ENCODE results near the gene NECTIN1. TPM values are rescaled to one million over a fixed set of nuclear protein-coding genes. Genes with fewer than 3 reads are reported as not detected.
A peak's percentile ranks its signal among the peaks of the same experiment; 100 is the strongest.

NECTIN1 gene
- total RNA-seq, 2 experiments from 2014 or later, result 0.53 to 0.98 TPM

DNA sequence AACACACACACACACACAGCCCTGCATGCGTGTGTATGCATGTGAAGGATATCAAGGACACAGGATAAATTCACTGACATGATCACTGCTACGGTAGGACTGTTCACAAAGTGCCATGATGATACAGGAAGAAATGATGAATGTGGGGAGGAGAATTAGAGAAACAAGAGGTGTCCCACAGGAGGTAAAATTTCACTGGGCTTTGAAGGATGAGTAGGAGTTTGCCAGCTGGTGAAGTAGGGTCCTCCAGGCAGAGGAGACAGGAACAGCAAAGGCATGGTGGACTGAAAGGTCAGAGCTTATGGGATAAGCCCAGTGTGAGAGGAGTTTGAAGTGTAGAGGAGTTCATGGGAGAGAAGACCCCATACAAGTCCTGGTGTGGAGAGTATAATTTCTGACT lies 18.6 kb downstream of the NECTIN1 start:
- Mint-ChIP-seq H3K4me1 (peaks cover 5% of the 10 kb centered on the region), H3K27ac (no peak overlapping the region), H3K27me3 (peaks cover 48% of the 10 kb centered on the region), H3K9me3 (ENCODE audit: low read depth) (no peaks in the 10 kb centered on the region), H3K36me3 (no peaks in the 10 kb centered on the region), H3K4me3 (no peak overlapping the region)
- DNase-seq (no peak), ATAC-seq (no peak)
- CTCF ChIA-PET, result interaction anchor here (0.6 to 1.3 kb wide), 2 partner anchors 19 to 37 kb away, joined by 3 read pairs; no protein-coding TSS in a partner anchor

DNA sequence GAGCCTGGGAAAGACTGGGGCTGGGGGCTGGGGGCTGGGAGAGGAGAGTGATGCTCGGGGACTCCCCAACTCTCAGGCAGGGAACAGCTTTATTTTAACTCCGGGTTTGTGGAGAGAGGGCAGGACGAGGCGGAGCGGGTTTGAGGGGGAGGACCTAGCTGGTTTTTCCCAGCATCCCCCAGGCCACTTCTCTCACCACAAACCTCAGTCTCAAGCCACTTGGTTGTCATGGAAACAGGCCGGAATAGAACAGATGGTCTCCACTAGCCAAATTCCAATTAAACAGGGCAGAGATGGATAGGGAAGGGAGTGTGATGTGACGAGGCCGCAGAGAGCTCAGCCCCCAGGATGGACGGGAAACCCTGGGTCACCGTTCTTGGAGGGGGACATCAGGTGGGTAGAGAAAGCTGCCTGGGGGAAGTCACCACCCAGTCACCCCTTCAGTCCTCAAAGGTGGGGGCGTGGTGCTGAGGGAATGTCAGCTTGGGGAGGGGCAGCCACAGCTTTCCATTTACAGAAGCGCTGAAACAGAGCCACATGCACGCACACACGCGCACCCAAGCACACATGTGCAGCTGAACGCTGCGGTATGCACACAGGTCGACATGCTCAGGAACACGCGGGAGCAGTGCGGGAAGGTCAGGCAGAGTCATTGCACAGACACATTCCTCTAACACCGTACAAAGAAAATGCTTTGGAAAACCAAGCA lies 19.2 kb downstream of the NECTIN1 start:
- ATAC-seq, result no peak
- H3K27me3 Mint-ChIP-seq, result peaks cover 48% of the 10 kb centered on the region
- DNase-seq, result no peak
- no peaks in the 10 kb centered on the region for H3K36me3 Mint-ChIP-seq
- H3K27ac Mint-ChIP-seq, result no peak overlapping the region
- no peaks in the 10 kb centered on the region for H3K9me3 Mint-ChIP-seq (ENCODE audit: low read depth)
- no peak overlapping the region for H3K4me3 Mint-ChIP-seq
- CTCF ChIA-PET, result interaction anchor here (0.6 to 1.3 kb wide), 3 partner anchors 17 to 36 kb away, joined by 3 to 4 read pairs (median 3); no protein-coding TSS in a partner anchor
- peaks cover 5% of the 10 kb centered on the region for H3K4me1 Mint-ChIP-seq

DNA sequence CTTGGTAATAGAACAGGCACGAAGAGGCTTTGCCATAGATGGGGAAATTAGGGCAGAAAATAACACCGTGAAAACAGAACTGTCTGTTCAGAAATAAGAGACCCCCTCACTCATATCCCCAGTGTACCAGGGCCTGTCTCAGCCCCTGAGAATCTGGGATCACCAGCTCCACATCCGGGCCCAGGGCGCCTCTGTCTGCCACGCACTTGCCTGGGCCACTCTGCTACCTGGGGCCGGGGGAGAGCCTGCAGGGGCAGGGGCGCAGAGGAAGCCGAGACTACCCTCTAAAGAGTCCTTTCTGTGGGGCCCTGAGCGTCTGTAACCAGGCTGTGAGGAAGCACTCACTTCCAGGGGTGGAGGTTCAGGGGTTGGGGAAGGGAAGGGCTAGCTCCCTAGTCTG lies 19.8 kb downstream of the NECTIN1 start:
- Mint-ChIP-seq H3K27ac (no peak overlapping the region), H3K4me3 (no peak overlapping the region), H3K36me3 (no peaks in the 10 kb centered on the region), H3K4me1 (peaks cover 5% of the 10 kb centered on the region), H3K27me3 (peaks cover 48% of the 10 kb centered on the region), H3K9me3 (ENCODE audit: low read depth) (no peaks in the 10 kb centered on the region)
- ATAC-seq, result no peak
- CTCF ChIA-PET, result interaction anchor here (1.1 to 2.0 kb wide), 3 partner anchors 16 to 36 kb away, joined by 3 to 7 read pairs (median 4); partner anchors contain the start of gene NECTIN1
- no peak for DNase-seq

DNA sequence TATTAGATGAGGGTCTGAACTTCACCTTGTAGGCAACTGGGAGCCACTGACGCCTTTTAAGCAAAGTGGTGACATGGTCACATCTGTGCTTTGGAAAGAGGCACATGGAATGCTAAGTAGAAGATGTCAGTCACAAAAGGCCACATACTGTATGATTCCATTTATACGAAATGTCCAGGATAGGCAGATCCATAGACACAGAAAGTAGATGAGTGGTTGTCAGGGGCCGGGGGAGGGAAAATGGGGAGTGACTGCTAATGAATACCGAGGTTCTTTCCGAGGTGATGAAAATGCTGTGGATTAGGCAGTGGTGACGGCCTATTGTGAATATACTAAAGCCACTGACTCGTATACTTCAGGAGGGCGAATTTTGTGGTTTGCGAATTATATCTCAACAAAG lies 20.6 kb downstream of the NECTIN1 start:
- no peak for ATAC-seq
- Mint-ChIP-seq H3K9me3 (ENCODE audit: low read depth) (no peaks in the 10 kb centered on the region), H3K27ac (no peak overlapping the region), H3K4me3 (no peak overlapping the region), H3K4me1 (peaks cover 5% of the 10 kb centered on the region), H3K27me3 (peaks cover 48% of the 10 kb centered on the region), H3K36me3 (no peaks in the 10 kb centered on the region)
- DNase-seq, result no peak
- CTCF ChIA-PET, result interaction anchor here (2.0 kb wide), 1 partner anchor 21 kb away, joined by 7 read pairs; the partner anchor contains the start of gene NECTIN1

DNA sequence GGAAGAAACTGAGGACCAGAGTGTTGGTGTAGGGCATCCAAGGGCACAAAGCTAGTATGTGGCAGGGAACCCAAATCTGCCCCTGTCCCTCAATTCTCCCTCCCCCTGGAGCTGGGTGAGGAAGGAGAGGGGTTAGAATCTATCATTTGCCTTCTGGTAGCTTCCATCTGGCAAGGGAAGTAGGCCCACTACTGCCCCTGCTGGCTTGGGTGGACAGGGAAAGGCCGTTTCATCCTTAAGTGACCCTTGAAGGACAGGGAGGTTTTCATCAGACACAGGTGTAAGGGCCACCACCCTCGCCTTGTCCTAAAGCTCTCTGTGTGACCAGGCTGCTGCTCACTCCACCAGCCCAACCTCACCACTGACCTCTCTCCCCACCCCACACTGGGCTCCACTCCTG lies 22.1 kb downstream of the NECTIN1 start:
- CTCF ChIA-PET, result interaction anchor here (1.1 kb wide), 1 partner anchor 23 kb away, joined by 3 read pairs; no protein-coding TSS in a partner anchor
- H3K4me3 Mint-ChIP-seq, result no peak overlapping the region
- peaks cover 5% of the 10 kb centered on the region for H3K4me1 Mint-ChIP-seq
- H3K36me3 Mint-ChIP-seq, result no peaks in the 10 kb centered on the region
- DNase-seq (no peak), ATAC-seq (peak; percentile 16)
- H3K27ac Mint-ChIP-seq, result no peak overlapping the region
- peaks cover 40% of the 10 kb centered on the region for H3K27me3 Mint-ChIP-seq
- no peaks in the 10 kb centered on the region for H3K9me3 Mint-ChIP-seq (ENCODE audit: low read depth)

DNA sequence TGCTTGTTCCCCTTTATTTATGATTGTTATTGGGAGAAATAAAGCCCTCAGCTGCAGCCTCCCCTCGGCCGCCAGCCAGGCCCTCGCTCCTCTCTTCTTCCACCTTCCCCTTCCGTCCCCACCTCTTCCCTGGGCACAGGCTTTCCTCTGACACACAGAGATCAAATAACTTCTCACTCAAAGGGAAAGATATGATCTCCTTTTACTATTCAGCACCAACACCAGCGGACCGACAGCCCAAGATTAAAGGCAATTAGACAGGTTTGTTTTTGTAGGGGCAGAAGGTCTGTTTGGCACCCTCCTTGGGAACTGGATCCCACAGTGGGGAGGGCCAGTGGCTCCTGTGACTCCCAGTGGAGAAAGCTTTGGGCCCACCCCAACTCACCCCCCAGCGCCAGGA lies 23.0 kb downstream of the NECTIN1 start:
- H3K27ac Mint-ChIP-seq, result no peak overlapping the region
- no peak for ATAC-seq
- no peak for DNase-seq
- H3K36me3 Mint-ChIP-seq, result no peaks in the 10 kb centered on the region
- peaks cover 5% of the 10 kb centered on the region for H3K4me1 Mint-ChIP-seq
- H3K27me3 Mint-ChIP-seq, result peaks cover 35% of the 10 kb centered on the region
- H3K9me3 Mint-ChIP-seq (ENCODE audit: low read depth), result no peaks in the 10 kb centered on the region
- CTCF ChIA-PET, result interaction anchor here (1.1 kb wide), 1 partner anchor 24 kb away, joined by 3 read pairs; no protein-coding TSS in a partner anchor
- no peak overlapping the region for H3K4me3 Mint-ChIP-seq

DNA sequence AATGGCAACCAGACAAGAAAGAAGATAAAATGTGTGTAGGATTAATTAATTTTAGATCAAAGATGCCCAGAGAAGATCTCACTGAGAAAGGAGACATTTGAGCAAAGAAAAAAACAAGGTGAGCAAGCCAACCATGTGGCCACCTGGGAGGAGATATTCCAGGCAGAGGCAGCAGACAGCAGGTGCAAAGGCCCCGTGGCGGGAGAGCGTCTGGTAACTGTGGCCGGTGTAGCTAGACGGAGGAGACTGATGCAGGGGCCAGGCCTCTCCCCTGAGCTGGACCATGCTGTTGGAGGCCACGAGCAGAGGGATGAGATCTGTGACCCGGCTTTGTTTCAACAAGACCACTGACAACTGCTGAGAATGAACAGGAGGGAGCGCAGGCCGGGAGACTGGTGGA lies 23.6 kb downstream of the NECTIN1 start:
- no peaks in the 10 kb centered on the region for H3K9me3 Mint-ChIP-seq (ENCODE audit: low read depth)
- no peak for ATAC-seq

DNA sequence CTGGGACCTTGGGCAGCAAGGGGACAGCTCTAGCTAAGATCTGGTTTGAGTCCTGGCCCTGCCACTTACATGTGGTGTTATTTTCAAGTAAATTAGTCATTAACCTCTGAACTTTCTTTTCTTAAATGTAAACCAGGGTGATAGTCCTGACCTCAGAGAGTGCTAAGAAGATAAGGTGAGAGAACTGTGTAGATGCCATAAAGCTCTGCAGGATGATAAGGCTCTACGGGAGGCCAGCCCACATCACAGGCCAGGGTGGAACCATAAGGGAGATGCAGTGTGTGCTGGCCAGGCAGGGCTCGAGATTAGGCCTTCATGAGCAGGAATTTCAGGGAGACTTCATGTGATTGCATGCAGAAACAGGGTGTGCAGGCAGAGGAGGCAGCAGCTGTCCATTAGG lies 24.2 kb downstream of the NECTIN1 start:
- Mint-ChIP-seq H3K9me3 (ENCODE audit: low read depth) (no peaks in the 10 kb centered on the region), H3K27ac (no peak overlapping the region), H3K27me3 (peaks cover 25% of the 10 kb centered on the region), H3K4me3 (no peak overlapping the region), H3K36me3 (no peaks in the 10 kb centered on the region), H3K4me1 (peaks cover 2% of the 10 kb centered on the region)
- DNase-seq, result no peak
- no peak for ATAC-seq
- CTCF ChIA-PET, result interaction anchor here (0.9 to 4.3 kb wide), 3 partner anchors 12 to 404 kb away, joined by 3 to 16 read pairs (median 3); no protein-coding TSS in a partner anchor

More for the DNA sequence above, 23.6 kb downstream of the NECTIN1 start:
- no peaks in the 10 kb centered on the region for H3K36me3 Mint-ChIP-seq
- no peak overlapping the region for H3K27ac Mint-ChIP-seq
- H3K4me3 Mint-ChIP-seq, result no peak overlapping the region
- H3K27me3 Mint-ChIP-seq, result peaks cover 29% of the 10 kb centered on the region
- DNase-seq, result no peak
- CTCF ChIA-PET, result interaction anchor here (4.3 kb wide), 1 partner anchor 13 kb away, joined by 16 read pairs; no protein-coding TSS in a partner anchor
- peaks cover 5% of the 10 kb centered on the region for H3K4me1 Mint-ChIP-seq

DNA sequence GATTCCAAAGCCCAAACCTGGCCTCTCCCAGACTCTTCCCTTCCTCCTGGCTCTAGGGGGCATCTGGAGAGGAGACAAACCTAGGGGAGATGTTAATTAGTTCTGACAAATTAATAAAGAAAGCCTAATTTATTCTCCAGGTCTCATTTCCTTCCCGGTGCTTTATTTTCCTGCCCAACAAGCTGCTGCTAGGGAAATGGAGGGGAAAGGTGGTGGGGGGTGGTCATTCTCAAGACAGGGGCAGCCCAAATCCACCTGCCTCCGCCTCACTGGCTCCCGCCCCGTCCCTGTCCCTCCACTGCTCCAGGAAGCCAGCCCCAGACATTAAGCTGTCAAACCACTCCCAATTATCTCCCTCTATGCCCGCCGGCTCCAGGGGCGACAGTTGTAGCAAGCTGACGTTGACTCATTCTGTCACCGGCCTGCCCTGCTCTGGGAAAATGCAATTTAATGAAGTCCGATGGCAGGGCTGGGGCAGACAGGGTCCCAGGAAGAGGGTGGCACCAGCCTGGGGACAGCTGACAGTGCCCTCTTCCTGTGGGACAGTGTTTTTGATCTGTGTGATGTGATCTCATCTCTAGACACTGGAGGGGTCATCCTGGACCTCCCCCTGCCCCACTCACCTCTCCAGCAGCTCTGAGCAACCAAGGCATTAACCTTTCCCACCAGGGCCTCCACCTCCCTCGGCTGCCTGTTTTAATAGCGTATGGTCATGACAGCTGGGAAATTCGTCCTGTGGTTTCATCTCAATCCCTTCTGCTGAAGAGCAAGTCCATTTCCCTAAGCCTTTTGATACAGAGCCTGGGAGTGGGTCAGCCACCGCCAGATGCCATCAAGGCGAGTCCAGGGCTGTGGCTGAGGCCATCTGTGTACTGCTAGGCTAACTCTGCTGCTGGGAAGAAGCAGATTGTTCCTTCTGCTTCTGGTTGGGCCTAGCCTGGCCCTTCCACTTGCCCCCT lies 27.1 kb downstream of the NECTIN1 start:
- no peak overlapping the region for H3K4me3 Mint-ChIP-seq
- peaks cover 4% of the 10 kb centered on the region for H3K27me3 Mint-ChIP-seq
- no peak overlapping the region for H3K27ac Mint-ChIP-seq
- no peaks in the 10 kb centered on the region for H3K4me1 Mint-ChIP-seq
- H3K36me3 Mint-ChIP-seq, result no peaks in the 10 kb centered on the region
- H3K9me3 Mint-ChIP-seq (ENCODE audit: low read depth), result no peaks in the 10 kb centered on the region
- DNase-seq, result no peak
- CTCF ChIA-PET, result interaction anchor here (1.3 to 4.3 kb wide), 2 partner anchors 9 to 25 kb away, joined by 3 to 16 read pairs; no protein-coding TSS in a partner anchor
- ATAC-seq, result no peak

DNA sequence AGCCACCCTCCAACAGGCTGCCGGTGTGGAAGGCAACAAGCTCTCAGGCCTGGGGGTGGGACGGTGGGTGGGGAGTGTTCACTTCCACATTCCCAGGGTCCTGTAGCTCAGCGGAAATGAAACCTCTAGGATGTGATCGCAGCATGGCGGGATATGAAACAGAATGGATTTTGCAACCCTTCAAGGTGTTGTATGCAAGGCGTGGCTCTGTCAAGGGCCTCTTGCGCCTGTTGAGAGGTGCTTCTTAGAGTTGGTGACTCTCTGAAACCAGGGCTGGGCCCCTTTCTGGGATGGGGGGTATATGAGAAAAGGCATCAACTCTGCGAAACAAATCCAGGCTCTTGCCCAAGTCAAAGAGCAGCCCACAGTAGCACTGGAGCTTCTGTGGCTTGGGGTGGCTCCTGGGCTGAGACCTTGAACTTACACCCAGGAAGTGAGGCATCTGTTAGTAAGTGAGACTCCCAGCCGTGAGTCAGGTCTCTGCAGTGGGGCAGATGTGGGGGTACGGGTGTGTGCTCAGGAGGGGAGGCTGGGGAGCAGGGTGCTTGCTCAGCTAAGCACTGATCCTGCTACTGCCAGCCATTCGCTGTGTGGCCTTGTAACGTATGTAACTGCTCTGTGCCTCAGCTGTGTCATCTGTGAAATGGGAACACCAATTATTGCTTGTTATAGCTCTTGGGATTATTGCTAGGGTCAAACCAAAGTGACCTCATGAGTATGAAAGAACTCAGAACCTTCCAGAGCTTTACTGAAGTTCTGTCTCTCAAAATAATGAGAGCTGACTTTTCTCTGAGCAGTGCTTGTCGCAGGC lies 28.3 kb downstream of the NECTIN1 start:
- Mint-ChIP-seq H3K4me1 (peaks cover 1% of the 10 kb centered on the region), H3K27me3 (peaks cover 4% of the 10 kb centered on the region), H3K4me3 (no peak overlapping the region), H3K9me3 (ENCODE audit: low read depth) (no peaks in the 10 kb centered on the region), H3K27ac (no peak overlapping the region), H3K36me3 (no peaks in the 10 kb centered on the region)
- DNase-seq, result no peak
- CTCF ChIA-PET, result interaction anchor here (4.3 kb wide), 1 partner anchor 8 kb away, joined by 16 read pairs; no protein-coding TSS in a partner anchor
- ATAC-seq, result peak; percentile 65

DNA sequence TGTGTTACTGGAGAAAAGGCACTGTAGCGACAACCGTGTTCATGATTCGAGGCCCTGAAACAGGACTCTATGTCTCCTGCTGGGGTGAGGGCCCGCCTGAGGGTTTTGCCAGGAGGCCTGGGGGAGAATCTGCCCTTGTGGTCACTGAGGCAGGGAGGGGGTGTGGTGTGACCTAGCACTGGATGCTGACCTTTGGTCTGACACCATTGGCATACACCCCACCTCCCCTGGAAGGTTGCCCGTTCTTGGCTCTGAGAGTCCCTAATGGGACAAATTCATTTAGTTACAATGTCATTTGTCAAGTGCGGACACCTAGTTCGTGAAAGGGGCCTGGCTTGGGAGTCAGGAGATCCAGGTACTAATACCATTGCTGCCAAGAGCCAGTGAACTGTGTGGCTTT lies 29.0 kb downstream of the NECTIN1 start:
- H3K4me1 Mint-ChIP-seq, result peaks cover 1% of the 10 kb centered on the region
- no peak for DNase-seq
- ATAC-seq, result no peak
- no peak overlapping the region for H3K27ac Mint-ChIP-seq
- CTCF ChIA-PET, result interaction anchor here (1.2 kb wide), 1 partner anchor 29 kb away, joined by 5 read pairs; the partner anchor contains the start of gene NECTIN1
- no peaks in the 10 kb centered on the region for H3K9me3 Mint-ChIP-seq (ENCODE audit: low read depth)
- peaks cover 4% of the 10 kb centered on the region for H3K27me3 Mint-ChIP-seq
- H3K4me3 Mint-ChIP-seq, result no peak overlapping the region
- H3K36me3 Mint-ChIP-seq, result no peaks in the 10 kb centered on the region

DNA sequence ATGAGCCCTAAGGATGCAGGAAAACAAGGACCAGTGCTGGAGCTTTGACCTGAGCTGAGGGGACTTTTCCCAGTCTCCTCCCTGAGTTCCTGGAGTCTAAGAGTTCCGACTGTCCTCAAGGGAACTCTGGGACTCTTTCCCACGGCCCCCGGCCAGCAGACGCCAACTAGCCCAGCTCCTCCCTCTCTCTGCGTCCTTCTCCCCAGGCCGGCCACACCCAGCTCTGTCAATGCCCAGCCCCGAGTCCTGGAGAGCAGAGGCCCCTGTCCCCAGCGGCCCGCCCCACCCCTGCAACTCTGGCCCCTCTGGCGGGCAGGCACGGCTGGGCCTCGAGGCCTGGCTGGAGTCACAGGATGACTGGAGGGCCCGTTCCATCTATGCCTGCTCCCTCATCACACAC lies 29.8 kb downstream of the NECTIN1 start:
- Mint-ChIP-seq H3K4me3 (no peak overlapping the region), H3K27me3 (peaks cover 4% of the 10 kb centered on the region), H3K4me1 (peaks cover 8% of the 10 kb centered on the region), H3K9me3 (ENCODE audit: low read depth) (no peaks in the 10 kb centered on the region), H3K27ac (no peak overlapping the region), H3K36me3 (no peaks in the 10 kb centered on the region)
- DNase-seq, result no peak
- ATAC-seq, result no peak
- CTCF ChIA-PET, result interaction anchor here (1.2 to 2.1 kb wide), 2 partner anchors 30 to 57 kb away, joined by 4 to 5 read pairs; partner anchors contain the start of gene NECTIN1

All from activated CD8-positive, alpha-beta memory T cell treated with anti-CD3 and anti-CD28 coated beads, Interleukin-2, amount 10 ng/mL, durations not matched to agents 7 days and 5 days (primary cell).